CD14-positive monocyte (primary cell): ENCODE data around the gene CREB5. TPM values are rescaled to one million over a fixed set of nuclear protein-coding genes. Genes with fewer than 3 reads are reported as not detected.

Experiments used
- DNase-seq, 3 donors: peaks; one replicate each; pipeline ENCODE4 v3.0.0-alpha.2; 2011 to 2022
- H2AFZ ChIP-seq: 2 replicates; pipeline ENCODE4 v1.6.0; 2012; ENCODE audit warnings: mild to moderate bottlenecking, low read depth, low read length, inconsistent platforms; ENCODE audit not compliant: insufficient read depth, poor library complexity, severe bottlenecking
- H3K27ac ChIP-seq, 2 donors: 1 replicate in 1 of 2; 2 replicates in 1 of 2; pipeline ENCODE4 v1.5.1; 2012 to 2013; ENCODE audit warnings: low read length in 2 of 2, control low read depth in 1 of 2, inconsistent platforms in 1 of 2, low read depth in 1 of 2, mild to moderate bottlenecking in 1 of 2
- H3K27me3 ChIP-seq, 2 donors: one replicate each; pipeline versions ENCODE4 v1.6.0 to v1.6.1; 2011 to 2013; ENCODE audit warnings: low read length in 2 of 2; ENCODE audit not compliant: control insufficient read depth in 2 of 2, insufficient read depth in 2 of 2
- H3K36me3 ChIP-seq, 2 donors: replicated peaks in 1 of 2; 1 replicate in 1 of 2; 2 replicates in 1 of 2; pipeline versions ENCODE4 v1.5.1 to v1.6.1; 2012 to 2013; ENCODE audit warnings: low read length in 2 of 2, control low read depth in 1 of 2, inconsistent platforms in 1 of 2, mild to moderate bottlenecking in 1 of 2; ENCODE audit not compliant: insufficient read depth in 2 of 2, control insufficient read depth in 1 of 2
- H3K4me1 ChIP-seq, 2 donors: 1 replicate in 1 of 2; 2 replicates in 1 of 2; pipeline versions ENCODE4 v1.5.1 to v1.6.1; 2012 to 2013; ENCODE audit warnings: low read length in 2 of 2, control low read depth in 1 of 2, inconsistent platforms in 1 of 2, mild to moderate bottlenecking in 1 of 2, moderate library complexity in 1 of 2; ENCODE audit not compliant: insufficient read depth in 2 of 2, control insufficient read depth in 1 of 2
- H3K4me2 ChIP-seq: replicated peaks from 2 replicates; pipeline ENCODE3; 2012; ENCODE audit warnings: low read length, moderate library complexity, mild to moderate bottlenecking; ENCODE audit not compliant: poor library complexity, severe bottlenecking; ENCODE audit errors: extremely low read depth
- H3K4me3 ChIP-seq, 3 experiments: fragments of 200-600 bp in 1 of 3; sonication (generic) in 1 of 3; replicated peaks in 1 of 3; 1 replicate in 2 of 3; 2 replicates in 1 of 3; pipeline ENCODE4 v1.5.1; 2011 to 2013; ENCODE audit warnings: low read length in 3 of 3, mild to moderate bottlenecking in 3 of 3, control low read depth in 2 of 3, low read depth in 2 of 3, inconsistent platforms in 1 of 3, moderate library complexity in 1 of 3
- H3K79me2 ChIP-seq: 2 replicates; pipeline ENCODE4 v1.6.0; 2012; ENCODE audit warnings: mild to moderate bottlenecking, control low read depth, inconsistent platforms, low read length, moderate library complexity; ENCODE audit not compliant: insufficient read depth
- H3K9ac ChIP-seq: 2 replicates; pipeline ENCODE4 v1.6.0; 2017; ENCODE audit warnings: low read length, mild to moderate bottlenecking; ENCODE audit not compliant: insufficient read depth, poor library complexity, severe bottlenecking
- H3K9me3 ChIP-seq, 2 donors: replicated peaks in 1 of 2; 1 replicate in 1 of 2; 2 replicates in 1 of 2; pipeline versions ENCODE4 v1.5.1 to v1.6.1; 2012 to 2013; ENCODE audit warnings: low read length in 2 of 2, control low read depth in 1 of 2; ENCODE audit not compliant: control insufficient read depth in 1 of 2, insufficient read depth in 1 of 2
- H4K20me1 ChIP-seq: 2 replicates; pipeline ENCODE4 v1.6.0; 2012; ENCODE audit warnings: mild to moderate bottlenecking, low read length, control low read depth, moderate library complexity; ENCODE audit not compliant: insufficient read depth
- H3K27ac Mint-ChIP-seq, 7 donors: one replicate each; pipeline ENCODE4 v1.8.0; 2020; ENCODE audit warnings: mild to moderate bottlenecking in 7 of 7, mixed read lengths in 7 of 7, moderate library complexity in 6 of 7, inconsistent platforms in 2 of 7
- H3K27me3 Mint-ChIP-seq, 3 donors: one replicate each; pipeline ENCODE4 v1.8.0; 2021 to 2022; ENCODE audit warnings: low read depth in 3 of 3, mild to moderate bottlenecking in 3 of 3, mixed read lengths in 3 of 3, moderate library complexity in 3 of 3, inconsistent platforms in 1 of 3
- H3K36me3 Mint-ChIP-seq, 2 donors: one replicate each; pipeline ENCODE4 v1.8.0; 2020; ENCODE audit warnings: mixed read lengths in 2 of 2, inconsistent platforms in 1 of 2, mild to moderate bottlenecking in 1 of 2
- H3K4me1 Mint-ChIP-seq: one replicate; pipeline ENCODE4 v1.8.0; 2020; ENCODE audit warnings: mild to moderate bottlenecking, mixed read lengths
- H3K4me3 Mint-ChIP-seq, 2 donors: one replicate each; pipeline ENCODE4 v1.8.0; 2020; ENCODE audit warnings: mild to moderate bottlenecking in 2 of 2, mixed read lengths in 2 of 2, moderate library complexity in 1 of 2
- H3K9me3 Mint-ChIP-seq, 7 donors: one replicate each; pipeline ENCODE4 v1.8.0; 2020 to 2022; ENCODE audit warnings: mixed read lengths in 7 of 7, mild to moderate bottlenecking in 6 of 7, moderate library complexity in 6 of 7, inconsistent platforms in 2 of 7
- WGBS: methylation state at CpG from one replicate; pipeline ENCODE4 v1.1.5; 2013; ENCODE audit warnings: missing lambda C conversion rate; ENCODE audit not compliant: insufficient coverage; 5-methylcytosine and 5-hydroxymethylcytosine counted together
- intact Hi-C, 2 donors: fragments of 100-400 bp; cut with micrococcal nuclease; formaldehyde crosslinking; loops; one replicate each; pipeline versions ENCODE4 v1.15.0 to v1.15.1; 2023
- polyA plus RNA-seq, 3 donors: library from polyadenylated mRNA; depleted of rRNA in 1 of 3; unstranded in 2 of 3; stranded (reverse) in 1 of 3; fragments of 300-500 nt in 2 of 3; fragments of >200 nt in 1 of 3; fragmentation: Illumina TruSeq in 2 of 3; gene quantifications; 1 replicate in 2 of 3; 2 replicates in 1 of 3; pipeline ENCODE4 v1.2.3, GENCODE V29; 2012 to 2021
- TF ChIP-seq, protein P1 (sequence below): fragments of 200-600 bp; IDR thresholded peaks from one replicate; pipeline ENCODE4 v1.8.0; 2022; ENCODE audit warnings: antibody characterized with exemption, mild to moderate bottlenecking

The CREB5 gene
- polyA plus RNA-seq, 3 donors = 25.1 to 72.3 (median 44.2) TPM

DNA sequence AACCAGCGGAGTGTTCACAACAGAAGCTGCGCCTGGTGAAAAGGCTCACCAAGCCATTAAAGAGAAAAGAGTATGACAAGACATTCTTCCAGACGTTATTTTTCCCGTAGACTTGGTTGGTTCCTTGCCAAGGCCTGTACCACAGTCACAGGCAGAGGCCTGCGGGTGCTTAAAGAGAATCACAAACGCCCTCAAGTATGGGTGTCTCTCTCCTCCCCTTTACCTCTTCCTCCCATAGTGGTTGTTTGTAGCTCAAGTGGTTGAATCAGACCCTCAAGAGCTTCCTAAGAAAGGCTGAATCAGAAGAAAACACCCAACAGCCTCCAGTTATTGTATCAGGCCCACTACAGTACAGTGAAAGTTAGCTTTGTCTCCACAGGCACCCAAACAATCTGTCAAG is 169.0 kb downstream of the CREB5 start:
- Histone ChIP-seq H3K4me3 (no peak overlapping the region), H3K9me3 (no peaks in the 10 kb centered on the region), H3K79me2 (no peaks in the 10 kb centered on the region), H2AFZ (no peak overlapping the region), H4K20me1 (no peaks in the 10 kb centered on the region), H3K4me1 (no peaks in the 10 kb centered on the region), H3K36me3 (no peaks in the 10 kb centered on the region), H3K9ac (no peak overlapping the region), H3K27me3 (peaks cover 0 to 2% of the 10 kb centered on the region in 2 donors), H3K27ac (no peak overlapping the region), H3K4me2 (no peak overlapping the region)
- intact Hi-C loops = no loop called here
- DNase-seq = no peak
- Mint-ChIP-seq H3K27me3 (peaks cover 1 to 5% (median 4%) of the 10 kb centered on the region in 3 donors), H3K36me3 (no peaks in the 10 kb centered on the region), H3K27ac (no peak overlapping the region), H3K4me3 (no peak overlapping the region), H3K4me1 (peaks cover 4% of the 10 kb centered on the region), H3K9me3 (peaks cover 0 to 2% (median 0%) of the 10 kb centered on the region in 7 donors)
- 100% methylated on average over 1 of the region's 6 CpGs for WGBS
- TF ChIP-seq, protein P1, sequence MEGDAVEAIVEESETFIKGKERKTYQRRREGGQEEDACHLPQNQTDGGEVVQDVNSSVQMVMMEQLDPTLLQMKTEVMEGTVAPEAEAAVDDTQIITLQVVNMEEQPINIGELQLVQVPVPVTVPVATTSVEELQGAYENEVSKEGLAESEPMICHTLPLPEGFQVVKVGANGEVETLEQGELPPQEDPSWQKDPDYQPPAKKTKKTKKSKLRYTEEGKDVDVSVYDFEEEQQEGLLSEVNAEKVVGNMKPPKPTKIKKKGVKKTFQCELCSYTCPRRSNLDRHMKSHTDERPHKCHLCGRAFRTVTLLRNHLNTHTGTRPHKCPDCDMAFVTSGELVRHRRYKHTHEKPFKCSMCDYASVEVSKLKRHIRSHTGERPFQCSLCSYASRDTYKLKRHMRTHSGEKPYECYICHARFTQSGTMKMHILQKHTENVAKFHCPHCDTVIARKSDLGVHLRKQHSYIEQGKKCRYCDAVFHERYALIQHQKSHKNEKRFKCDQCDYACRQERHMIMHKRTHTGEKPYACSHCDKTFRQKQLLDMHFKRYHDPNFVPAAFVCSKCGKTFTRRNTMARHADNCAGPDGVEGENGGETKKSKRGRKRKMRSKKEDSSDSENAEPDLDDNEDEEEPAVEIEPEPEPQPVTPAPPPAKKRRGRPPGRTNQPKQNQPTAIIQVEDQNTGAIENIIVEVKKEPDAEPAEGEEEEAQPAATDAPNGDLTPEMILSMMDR = no peak

GRCh38 chr7:28582226-28582625 is 169.9 kb downstream of the CREB5 start:
- H3K27ac Mint-ChIP-seq = no peak overlapping the region
- TF ChIP-seq, protein P1 = no peak
- intact Hi-C loops = no loop called here
- Histone ChIP-seq H3K9ac (no peak overlapping the region), H3K27ac (no peak overlapping the region), H3K4me3 (no peak overlapping the region), H3K9me3 (no peaks in the 10 kb centered on the region), H4K20me1 (no peaks in the 10 kb centered on the region), H2AFZ (no peak overlapping the region), H3K4me1 (no peaks in the 10 kb centered on the region), H3K4me2 (no peak overlapping the region), H3K79me2 (no peaks in the 10 kb centered on the region), H3K27me3 (peaks cover 0 to 2% of the 10 kb centered on the region in 2 donors), H3K36me3 (no peaks in the 10 kb centered on the region)
- peaks cover 4% of the 10 kb centered on the region for H3K4me1 Mint-ChIP-seq
- peaks cover 0 to 4% (median 0%) of the 10 kb centered on the region in 7 donors for H3K9me3 Mint-ChIP-seq
- WGBS = no CpG with 5 or more reads among the region's 4 CpGs
- no peak overlapping the region for H3K4me3 Mint-ChIP-seq
- DNase-seq = no peak
- no peaks in the 10 kb centered on the region for H3K36me3 Mint-ChIP-seq
- H3K27me3 Mint-ChIP-seq = peaks cover 1 to 5% (median 4%) of the 10 kb centered on the region in 3 donors
